HG03097 (cell line): ENCODE results near the gene PPT2.
"Not testable (repeated sequence)": the region's sequence is repeated elsewhere in the genome, so short reads cannot be mapped to it uniquely, and the experiment has no call there.

Experiments used
- ATAC-seq: cut with Tn5 transposase; IDR thresholded peaks from one replicate; pipeline ENCODE4 v1.9.1; 2021; ENCODE audit not compliant: unreplicated experiment, low FRiP score

Gene PPT2

DNA sequence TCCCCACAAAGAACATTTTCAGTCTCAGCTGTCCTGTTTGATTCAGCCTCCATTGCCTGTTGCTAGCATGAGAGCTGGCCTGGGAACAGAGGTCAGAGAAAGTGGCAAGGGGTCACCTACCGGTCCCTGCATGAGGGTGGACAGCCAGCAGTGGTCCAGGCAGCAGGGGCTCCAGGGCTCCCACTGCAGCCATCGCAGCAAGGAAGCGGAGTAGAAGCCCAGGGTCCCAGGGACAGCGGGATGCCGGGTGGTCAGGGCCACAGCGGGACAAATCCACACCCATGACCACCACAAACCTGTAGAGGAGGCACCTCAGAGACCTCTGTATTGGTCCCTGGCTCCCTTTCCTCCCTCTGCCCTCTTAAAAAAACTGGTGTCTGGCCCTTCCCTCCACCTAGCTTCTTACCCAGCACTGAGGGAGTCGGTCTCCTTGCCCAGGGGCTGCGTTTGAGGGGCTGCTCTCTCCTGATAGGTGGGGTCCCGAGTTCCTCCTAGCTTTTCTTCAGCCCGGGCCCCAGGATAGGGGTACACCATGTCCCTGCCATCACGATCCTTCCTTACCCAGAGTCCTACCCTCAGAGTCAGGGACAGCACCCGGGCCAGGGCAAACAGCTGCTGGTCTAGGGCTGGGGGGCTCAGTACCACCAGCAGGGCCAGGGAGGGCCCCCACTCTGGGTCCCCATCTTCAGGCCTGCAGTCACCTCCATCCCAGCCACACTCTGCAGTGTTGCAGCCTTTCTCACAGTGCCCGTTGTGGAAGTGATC, 47.0 kb downstream of the PPT2 start:
- ATAC-seq = no peak

DNA sequence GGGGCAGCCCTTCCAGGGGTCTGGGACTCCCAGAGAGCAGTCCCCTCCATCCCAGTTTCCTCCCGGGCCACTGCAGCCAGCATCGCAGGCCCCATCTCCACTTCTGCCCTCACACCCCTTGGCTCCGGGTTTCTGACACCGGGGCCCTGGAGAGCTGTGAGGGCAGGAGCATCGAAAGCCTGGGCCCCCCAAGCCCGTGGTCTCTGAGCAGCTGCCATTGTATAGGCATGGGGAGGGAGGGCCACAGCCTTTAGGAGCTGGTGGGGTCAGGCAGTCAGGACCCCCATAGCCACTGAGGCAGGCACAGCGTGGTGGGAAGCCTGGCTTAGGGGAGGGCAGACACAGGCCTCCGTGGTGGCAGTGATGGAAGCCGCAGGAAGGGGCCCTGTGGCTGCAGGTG, 48.2 kb downstream of the PPT2 start:
- no peak for ATAC-seq

DNA sequence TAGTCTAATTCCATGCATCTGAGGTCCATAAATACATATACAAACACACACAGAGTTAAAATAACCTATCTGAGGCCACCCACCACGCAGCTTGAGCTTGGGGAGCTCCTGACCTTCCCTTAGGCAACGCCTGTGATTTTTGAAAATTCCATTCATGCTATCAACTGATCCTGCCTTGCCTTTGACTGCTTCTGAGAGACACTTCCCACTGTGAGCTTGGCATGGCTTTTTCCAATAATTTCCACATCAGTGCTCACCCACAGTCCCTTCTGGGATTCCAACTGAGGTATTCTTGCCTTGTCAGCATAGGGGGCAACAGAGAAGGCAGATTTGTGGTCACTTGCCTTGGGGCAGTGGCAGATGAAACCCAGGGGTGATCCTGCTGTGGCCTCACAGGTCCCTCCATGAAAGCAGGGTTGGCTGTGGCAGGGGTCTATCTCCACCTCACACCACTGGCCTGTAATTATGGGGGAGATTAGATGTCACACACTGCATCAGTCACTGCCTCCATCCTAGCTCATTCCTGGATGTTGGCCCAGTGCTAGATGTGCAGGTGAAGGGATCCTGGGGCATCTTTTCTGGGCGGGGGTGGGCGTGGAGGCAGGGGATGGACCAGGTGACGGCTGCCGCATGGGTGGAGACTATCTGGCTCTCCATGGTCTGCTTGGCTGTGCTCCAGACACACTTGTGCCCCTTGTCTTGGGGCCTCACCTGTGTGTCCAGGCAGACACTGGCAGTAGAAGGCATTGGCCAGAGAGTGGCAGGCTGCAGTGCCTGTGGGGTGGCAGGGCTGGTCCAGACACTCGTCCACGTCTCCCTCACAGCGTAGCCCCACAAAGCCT, 49.7 kb downstream of the PPT2 start:
- no peak for ATAC-seq

DNA sequence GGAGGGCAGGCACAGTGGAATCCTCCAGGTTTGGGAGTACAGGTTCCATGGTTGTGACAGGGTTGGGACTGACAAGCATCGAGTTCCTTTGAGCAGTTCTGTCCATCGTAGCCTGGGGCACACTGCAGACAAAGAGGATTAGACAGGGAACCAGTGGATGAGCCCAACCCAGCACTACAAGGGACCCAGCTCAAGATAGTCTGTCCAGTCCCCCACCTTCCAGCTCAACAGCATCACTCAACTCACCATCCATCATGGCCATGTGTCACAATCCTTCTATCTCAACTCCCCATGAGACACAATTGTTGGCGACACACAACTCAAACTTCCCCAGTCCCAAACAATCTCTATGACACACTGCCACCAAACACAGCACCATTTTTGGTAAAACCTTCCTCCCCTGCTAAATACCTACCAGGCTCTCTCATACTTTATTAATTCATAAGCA, 50.4 kb downstream of the PPT2 start:
- ATAC-seq = no peak

DNA sequence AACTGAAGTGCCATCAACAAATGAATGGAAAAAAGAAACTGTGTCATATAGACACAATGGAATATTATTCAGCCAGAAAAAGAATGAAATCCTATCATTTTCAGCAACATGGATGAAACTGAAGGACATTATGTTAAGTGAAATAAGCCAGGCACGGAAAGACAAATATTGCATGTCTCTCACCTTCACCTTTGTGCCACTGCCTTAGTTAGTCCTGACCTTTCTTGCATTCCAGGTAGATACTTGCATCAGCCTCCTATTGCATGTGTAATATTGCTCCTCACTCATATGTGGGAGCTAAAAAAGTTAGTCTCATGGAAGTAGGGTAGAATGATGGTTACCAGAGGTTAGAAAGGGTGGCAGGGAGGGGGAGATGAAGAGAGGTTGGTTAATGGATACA, 55.1 kb downstream of the PPT2 start:
- no peak for ATAC-seq

DNA sequence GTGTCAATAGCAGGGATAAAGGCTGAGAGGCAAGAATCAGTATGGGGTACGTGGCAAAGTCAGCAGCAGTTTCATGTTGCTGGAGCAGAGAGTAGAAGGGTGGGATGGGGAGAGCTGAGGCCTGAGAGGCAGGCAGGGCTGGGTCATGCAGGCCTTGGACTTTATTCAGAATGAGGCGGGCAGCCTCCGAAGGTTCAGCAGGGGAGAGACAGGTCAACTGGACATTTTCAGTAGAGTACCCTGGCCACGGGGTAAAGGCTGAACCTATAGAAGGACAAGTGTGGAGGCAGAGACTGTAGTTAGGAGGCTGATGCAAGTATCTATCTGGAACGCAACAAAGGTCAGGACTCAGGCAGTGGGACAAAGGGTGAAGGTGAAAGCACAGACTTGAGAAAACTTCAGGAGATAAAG, 56.3 kb downstream of the PPT2 start:
- ATAC-seq = no peak

DNA sequence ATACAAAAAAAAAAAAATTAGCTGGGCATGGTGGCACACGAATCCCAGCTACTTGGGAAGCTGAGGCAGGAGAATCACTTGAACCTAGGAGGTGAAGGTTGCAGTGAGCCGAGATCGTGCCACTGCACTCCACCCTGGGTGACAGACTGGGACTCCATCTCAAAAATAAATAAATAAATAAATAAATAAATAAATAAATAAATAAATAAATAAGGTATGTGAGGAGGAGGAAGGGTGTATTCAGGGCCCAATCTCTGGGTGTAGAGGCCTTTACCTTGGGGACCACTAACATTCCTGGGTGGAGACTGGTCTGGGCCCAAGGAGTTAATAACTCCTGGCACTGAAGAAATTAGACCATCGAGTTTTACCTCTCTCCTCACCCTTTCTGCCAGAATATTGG, 57.5 kb downstream of the PPT2 start:
- not testable (repeated sequence) for ATAC-seq

DNA sequence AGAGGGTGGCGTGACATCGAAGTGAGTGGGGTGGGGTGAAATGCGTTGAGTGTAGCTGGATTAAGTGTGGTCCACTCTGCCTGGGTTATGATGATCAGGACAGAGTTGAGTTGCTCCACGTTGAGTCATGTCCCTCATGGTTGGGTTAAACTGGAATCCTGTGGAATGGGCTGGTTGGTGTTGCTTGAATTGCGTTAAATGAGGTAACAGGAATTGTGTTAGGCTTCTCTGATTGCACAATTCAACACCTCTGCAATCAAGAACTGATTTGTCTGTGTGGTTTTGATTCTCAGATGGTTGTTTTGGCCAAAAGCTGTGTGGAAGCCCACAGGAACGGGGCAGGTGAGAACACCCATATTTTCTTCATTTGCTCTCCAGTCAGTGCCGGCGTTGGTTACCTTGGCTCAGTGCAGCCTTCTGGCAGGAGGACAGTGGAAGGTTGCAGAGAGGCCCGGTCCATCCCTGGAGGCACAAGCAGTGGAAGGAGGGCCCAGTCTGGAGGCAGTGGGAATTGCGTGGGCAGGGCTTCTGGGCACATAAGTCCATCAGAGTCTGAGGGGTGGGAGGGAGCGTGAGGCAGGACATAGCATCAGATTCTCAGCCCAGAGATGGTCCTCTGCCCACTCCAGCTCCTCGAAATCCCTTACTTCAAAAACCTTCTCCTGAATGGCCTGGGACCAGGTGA, 58.3 kb downstream of the PPT2 start:
- no peak for ATAC-seq
